Hypothalamus (tissue), 51 donors: ENCODE measurements around the gene CCDC6.
A peak's percentile ranks its signal among the peaks of the same experiment; 100 is the strongest.
"Not testable (repeated sequence)": the region's sequence is repeated elsewhere in the genome, so short reads cannot be mapped to it uniquely, and the experiment has no call there.

Source experiments
- DNase-seq, 51 donors: peaks; one replicate each; lab custom pipeline; 2025; lab: John Stamatoyannopoulos, UW

Gene CCDC6

DNA sequence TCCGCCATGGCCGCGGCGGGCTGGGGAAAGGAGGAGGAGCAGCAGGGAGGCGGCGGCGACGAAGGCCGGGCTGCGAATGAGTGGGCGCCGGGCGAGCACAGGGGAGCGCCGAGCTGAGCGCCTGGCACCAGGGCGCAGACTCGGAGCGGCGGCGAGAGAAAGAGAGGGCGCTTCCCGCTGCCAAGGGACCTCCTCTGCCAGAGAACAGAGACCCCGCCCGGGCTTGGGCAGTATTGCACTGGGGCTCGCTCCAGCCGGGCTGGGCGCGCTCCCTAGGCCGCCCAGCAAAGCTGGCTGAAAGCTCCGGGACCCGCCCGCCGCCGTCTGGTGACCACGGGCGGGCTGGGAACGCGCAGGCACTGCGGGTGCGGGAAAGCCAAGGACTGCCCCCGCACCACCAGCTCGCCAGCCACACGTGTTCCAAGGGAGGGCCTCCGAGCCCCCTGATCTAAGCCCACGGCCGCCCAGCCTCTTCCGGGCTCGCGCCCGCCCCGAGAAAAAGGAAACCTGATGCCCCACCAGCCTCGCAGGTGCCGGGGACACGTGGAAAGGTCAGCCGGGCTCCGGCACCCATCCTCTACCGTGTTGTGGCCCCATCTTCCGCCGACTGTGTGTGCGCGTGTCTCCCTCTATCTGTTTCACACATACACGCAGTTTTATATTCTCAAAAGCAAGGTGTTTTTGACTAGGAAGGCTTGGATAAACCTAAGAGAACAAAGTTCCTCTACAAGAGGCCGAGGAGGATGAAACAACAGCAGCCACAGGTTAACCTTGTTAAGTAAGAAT lies at the start of gene CCDC6:
Gene CCDC6, minus strand, starts transcription at position 140 of the 786 bp plus-strand sequence. Its CDS starts 132 bp downstream, at position 8.
- DNase-seq = peak; percentile 44 to 96 (median 88)

DNA sequence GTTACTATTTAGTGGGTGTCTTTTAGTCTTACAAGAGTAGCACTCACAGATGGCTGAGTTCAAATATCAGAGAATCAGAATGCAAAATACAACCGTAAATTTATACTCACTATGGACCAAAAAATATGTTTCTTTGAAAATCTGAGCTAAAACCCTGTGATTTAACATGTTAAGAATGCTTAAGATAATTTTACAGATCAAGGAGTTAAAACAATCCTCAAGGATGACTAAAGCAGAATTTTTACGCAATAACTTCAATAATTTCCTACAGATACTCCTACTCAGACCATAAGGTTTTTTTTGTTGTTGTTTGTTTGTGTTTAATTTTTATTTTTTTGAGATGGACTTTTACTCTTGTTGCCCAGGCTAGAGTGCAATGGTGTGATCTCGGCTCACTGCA lies 47.9 kb upstream of the CCDC6 start:
- no peak for DNase-seq

DNA sequence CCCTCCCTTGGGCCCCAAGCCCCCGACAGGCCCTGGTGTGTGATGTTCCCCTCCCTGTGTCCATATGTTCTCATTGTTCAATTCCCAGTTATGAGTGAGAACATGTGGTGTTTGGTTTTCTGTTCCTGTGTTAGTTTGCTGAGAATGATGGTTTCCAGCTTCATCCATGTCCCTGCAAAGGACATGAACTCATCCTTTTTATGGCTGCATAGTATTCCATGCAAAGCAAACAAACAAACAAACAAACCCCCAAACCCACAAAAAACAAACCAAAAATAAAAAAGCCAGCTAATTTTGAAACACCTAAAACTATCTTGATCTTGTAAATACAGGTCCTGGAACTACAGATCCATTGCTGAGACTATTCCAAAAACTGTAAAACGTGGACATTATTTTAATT lies 47.4 kb upstream of the CCDC6 start:
- DNase-seq = not testable (repeated sequence)

DNA sequence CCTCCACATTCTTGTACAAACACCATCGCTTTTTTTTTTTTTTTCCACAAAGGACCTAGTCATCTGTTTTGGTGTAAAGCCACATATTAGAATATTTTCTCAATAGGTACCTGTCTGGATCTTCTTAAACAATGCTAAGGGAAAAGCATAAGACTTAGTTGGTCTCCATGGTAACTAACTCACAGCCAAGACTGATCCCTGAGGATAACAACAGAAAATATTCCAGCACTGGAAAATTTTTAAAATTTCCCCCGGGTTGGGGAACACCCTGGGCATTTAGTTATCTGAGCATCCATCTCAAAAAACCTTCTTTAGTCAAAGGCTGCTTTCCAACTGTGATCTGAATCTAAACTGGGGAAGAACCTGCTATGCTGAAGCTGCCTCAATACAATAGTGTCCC lies 43.7 kb upstream of the CCDC6 start:
- no peak for DNase-seq

DNA sequence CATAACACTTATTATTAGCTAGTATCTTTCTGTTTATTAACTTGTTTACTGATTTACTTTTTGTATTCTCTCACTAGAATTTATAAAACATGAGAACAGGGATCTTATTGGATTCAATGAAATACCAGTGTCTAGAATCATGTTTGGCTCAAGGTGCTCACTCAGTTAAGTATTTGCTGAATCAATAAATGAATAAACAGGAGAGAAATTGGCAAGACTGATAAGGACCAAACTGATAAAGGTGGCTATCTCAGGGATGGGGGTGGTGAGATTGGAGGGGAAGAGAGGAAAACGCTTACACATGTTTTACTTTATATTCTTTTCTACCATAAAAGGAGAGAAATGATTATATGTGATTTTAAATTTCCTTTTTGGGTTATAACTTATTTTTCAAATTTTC lies 43.3 kb upstream of the CCDC6 start:
- no peak for DNase-seq

DNA sequence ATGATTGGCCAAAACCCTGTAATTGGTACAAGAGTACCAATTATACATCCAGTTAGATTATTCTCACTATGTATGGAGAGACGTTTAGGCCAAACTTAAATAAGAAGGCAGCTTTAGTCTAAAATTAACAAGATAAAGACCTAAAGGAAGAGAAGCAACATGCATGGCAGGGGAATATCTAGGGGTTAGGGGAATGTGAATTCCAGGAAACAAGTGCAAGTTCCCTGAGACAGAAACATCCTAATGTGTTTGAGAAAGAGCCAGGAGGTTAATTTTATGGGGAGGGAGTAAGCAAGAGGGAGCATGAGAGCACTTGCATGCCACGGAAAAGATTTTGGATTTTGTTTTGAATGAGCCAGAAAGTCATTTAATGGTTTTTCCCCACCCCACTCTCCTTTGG lies 39.6 kb upstream of the CCDC6 start:
- no peak for DNase-seq

DNA sequence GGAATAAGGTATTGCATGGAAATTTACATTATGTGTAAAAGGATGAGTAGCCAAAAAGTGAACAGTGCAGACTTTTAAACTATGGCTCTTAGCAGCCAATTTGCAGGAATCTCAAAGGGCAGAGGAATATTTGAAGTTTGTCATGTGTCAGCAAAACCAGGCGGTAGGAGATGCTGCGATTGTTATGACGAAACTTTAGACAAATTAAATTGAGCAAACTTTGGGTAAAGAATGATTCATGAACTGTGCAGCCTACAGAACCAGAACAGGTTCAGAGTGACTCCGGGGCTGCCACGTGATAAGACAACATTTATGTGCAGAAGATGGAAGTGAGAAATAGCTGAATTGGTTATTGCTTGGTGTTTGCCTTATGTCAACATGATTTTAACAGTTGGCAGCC lies 39.2 kb upstream of the CCDC6 start:
- no peak for DNase-seq

DNA sequence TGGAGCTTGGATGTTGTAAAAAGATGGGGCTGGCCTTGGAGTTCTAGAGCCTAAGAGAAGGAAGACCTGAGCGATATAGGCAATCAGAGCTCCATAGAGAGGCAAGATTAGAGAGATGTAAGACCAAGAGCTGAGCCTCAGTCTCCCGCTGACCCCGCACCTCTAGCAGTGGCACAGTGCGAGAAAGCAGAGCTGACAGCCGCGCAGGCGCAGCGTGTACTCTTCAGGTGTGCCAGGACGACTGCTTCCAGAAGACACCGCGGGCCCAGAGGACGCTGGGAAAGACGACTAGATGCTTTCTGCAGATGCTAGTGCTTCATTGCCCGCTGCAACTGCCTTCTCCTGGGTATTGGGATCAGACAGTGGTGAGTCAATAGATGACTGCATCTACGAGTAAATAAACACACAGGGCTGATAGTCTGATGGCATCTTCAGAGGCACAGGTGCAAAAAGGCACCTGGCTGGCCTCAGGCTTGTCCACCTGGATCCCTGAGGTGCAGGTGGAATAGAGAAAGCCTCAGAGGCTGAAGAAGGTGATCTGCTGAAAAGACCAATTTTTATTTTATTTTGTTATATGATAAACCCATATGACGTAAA lies 38.1 kb upstream of the CCDC6 start:
- DNase-seq = no peak

DNA sequence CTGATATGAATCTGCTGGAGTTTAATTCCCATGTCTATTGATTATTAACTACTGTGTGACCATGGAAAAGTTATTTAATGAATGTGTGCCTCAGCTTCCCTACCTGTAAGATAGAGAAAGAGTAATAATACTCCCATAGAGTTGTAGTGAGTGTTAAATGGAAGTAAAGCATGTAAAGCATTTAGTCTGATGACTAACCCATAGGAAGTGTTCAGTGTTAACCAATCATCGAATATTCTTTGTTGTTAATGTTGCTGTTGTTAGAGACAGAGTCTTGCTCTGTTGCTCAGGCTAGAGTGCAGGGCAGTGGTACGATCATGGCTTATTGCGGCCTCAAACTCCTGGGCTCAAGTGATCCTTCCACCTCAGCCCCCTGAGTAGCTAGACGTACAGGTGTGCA lies 36.2 kb upstream of the CCDC6 start:
- DNase-seq = no peak

DNA sequence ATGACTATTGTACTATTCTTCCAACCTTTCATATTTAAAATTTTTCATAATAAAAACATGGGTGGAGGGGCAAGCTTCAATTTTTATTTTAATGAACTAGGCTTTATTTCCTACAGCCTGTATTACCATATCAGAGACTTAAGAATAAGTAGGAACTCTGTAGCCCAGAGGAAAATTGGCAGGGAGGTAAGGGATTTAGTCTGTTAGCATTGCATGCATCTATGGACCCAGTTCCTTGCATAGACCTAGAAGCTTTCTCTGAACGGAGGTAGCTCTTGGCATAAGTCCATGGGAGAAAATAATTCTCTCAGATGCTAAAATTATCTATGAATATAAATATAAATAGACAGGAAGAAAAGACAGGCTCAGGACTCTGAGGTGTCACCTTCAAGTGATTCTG lies 31.4 kb upstream of the CCDC6 start:
- DNase-seq = no peak

DNA sequence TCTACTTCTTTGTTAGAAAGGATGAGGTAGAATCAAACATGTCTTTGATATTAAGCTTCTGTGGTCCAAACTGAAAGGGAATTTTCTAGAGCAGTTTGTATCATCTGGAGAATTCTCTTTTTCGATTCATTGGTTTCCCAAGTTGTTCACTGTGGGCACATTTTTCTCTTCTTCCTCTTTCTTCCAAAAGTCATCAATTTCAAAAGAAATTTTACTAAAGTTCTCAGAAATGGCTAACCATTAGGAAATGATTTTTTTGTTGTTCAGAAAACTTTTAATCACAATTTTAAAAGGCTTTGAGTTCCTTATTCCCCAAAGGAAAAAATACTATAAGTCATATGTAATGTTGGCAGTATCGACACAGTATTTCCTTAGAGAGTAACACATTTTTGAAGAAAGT lies 28.3 kb upstream of the CCDC6 start:
- no peak for DNase-seq

DNA sequence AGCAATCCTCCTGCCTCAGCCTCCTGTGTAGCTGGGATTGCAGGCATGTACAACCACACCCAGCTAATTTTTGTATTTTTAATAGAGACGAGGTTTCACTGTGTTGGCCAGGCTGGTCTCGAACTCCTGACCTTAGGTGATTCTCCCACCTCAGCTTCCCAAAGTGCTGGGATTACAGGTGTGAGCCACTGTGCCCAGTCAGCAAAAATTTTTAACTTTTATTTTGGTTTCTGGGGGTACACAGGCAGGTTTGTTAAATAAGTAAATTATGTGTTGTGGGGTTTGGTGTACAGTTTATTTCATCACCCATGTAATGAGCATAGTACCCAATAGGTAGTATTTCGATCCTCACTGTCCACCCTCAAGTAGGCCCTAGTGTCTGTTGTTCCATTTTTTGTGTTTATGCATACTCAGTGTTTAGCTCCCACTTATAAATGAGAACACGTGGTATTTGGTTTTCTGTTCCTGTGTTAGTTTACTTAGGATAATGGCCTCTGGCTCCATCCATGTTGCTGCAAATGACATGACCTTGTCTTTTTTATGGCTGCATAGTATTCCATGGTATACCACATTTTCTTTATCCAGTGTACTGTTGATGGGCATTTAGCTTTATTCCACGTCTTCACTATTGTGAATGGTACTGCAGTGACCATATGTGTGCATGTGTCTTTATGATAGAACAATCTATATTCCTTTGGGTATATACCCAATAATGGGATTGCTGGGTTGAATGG lies 24.6 kb upstream of the CCDC6 start:
- DNase-seq = not testable (repeated sequence)

DNA sequence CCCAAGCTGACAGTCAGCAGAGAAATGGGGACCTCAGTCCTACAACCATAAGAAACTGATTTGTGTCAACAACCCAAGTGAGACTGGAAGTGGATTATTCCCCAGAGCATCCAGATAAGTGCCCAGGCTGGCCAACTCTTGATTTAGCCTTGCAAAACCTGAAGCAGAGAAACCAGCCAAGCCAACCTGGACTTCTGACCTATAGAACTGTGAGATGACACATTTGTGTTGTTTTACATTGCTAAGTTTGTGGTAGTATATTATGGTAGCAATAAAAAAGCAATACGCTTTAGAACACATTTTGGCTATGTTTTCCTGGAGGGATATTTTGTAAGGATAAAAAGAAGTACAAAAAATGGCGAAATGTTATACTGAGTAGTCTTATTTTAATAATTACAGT lies 19.7 kb upstream of the CCDC6 start:
- DNase-seq = no peak

DNA sequence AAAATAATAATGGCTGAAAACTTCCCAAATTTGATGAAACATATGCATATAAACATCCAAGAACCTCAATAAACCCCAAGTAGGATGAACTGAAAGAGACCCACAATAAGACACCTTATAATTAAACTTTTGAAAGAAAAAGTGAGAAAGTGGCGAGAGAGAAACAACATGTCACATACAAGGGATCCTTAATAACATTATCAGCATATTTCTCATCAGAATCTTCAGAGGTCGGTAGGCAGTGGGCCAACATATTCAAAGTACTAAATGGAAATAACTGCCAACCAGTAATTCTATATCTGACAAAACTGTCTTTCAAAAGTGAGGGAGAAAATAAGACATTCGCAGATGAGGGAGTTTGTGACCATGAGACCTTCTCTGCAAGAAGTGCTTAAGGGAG lies 16.6 kb upstream of the CCDC6 start:
- DNase-seq = no peak

DNA sequence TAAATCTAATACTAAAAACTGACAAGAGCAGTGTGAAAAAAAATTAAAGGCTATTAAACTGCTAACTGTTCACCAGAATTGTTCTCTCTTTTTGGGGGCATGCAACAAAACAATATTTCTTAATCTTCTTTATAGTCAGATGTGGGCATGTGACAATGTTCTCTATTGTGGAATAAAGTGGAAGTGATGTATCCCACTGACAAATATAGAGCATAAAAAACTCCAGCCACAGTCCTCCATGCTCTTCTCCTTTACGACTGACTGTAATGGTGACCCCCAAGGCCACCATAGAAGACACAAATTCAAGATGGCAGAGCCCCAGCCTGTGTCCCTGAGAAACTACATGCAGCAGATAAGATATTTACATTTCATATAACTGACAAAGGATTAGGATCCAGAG lies 11.6 kb upstream of the CCDC6 start:
- no peak for DNase-seq

DNA sequence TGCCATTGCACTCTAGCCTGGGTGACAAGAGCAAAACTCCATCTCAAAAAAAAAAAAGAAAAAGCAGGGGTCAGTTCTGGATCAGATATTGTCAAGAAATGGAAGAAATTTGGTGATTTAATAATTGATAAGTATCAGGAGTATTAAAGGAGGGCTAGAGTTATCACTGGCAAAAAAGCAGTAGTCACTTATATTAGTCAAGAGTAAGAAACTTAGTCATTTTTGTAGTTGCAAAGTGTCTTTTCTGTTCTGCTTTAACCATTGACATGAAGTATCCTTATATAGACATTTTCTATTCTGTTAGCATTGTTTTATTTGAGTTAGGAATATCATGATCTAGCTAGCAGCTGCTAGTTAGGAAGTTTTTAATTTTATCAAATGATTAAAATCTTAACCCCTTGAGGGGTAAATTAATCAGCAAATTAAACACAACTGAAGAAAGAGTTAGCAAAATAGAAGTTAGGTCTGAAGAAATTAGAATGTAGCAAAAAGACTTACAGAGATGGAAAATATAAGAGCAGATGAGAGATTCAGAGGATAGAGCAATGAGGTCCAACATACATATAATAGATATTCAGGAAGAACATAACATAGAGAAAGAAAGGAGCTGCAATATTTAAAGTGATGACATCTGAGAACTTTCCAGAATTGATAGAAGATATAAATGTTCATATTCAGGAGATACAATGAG lies 7.3 kb upstream of the CCDC6 start:
- no peak for DNase-seq

DNA sequence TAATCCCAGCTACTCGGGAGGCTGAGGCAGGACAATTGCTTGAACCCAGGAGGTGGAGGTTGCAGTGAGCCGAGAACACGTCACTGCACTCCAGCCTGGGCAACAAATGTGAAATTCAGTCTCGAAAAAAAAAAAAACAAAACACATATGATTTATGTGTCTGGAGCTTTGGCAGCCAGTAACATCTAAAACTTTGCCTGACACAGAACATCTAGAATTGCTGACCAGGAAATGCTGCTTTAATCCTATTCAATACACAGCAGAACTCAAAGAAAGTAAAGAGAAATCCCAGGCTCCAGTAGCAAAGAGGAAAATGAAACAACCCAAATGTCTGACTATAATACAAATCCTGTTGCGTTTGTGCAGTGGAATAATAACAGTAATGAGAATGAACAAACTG lies 4.5 kb upstream of the CCDC6 start:
- DNase-seq = no peak

DNA sequence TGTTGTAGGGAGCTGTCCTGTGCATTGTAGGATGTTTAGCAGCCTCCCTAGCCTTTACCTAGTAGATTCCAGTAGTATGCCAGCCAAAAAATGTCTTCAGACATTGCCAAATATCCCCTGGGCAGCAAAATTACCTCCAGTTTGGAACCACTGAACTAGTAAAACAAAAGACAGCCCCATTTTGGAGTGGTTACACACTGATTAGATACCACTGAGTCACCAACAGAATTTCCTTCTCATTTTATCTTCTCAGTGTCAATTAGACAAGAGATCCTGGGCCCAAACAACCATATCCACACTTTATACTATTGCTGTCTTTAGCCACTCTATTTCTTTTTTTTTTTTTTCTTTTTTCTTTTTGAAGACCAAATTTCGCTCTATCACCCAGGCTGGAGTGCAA lies 3.5 kb upstream of the CCDC6 start:
- DNase-seq = no peak

DNA sequence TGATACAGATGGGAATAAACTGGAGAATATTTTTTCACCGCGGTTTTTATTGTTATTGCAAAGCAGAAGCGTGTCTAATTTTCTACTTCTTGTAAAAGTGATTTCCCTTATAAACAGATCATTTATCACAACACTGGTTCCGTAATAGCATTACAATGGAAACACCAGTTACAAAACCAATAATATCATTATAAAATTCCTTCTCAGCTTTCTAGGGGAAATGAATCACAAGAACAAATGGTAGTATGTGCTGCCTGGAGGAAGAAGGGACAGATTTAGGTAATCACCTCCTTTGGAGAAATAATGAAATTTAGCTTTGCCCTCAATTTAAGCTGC lies 2.4 kb upstream of the CCDC6 start:
- no peak for DNase-seq

DNA sequence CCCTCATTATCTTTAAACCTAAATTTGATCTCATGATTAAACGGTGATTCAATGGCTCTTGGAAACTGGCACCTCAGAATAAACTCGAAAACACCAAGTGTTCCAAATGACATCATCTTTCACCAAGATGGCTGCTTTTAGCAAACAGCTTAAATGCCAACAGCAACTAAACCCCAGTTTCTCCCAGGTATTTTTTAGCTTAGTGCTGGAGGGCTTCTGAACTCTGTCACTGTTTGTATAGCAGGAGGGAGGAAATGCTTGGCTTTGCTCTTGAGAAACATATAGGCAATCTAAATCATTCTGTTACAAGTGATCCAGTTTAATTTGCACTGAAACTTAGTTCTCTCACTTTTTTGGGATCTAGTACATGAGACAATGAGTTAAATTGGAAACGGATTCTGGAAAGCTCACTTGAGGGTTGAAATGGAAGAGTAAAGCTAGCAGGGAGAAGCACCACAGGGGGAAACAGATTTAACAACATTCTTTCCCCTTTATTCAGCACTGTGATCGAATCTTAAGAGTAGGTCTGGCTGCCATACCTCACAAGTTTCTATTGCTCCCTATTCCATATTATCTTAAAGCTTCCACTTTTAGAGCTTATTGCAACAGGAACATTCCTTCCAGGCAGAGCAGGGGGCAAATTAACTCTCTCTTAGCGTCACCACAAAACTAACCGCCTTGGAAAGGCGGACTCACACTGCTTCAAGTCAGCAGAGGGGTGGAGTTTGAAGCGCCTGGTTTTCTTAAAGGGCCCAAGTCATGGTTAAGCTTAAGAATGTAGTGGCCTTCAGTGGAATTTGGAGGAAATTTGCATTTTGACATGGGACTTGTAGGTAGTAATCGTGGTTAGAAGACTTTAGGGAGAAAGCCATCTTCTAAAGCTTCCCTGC lies 1.8 kb upstream of the CCDC6 start:
- peak in 27 of 51 donors; percentile 12 to 80 (median 44) for DNase-seq
